Endothelial cell (in vitro differentiated cells): ENCODE results near the gene GAD1. TPM values are rescaled to one million over a fixed set of nuclear protein-coding genes. Genes with fewer than 3 reads are reported as not detected.

ENCODE experiments used
- DNase-seq: peaks from one replicate; pipeline ENCODE4 v3.0.0; 2021; ENCODE audit warnings: low spot score
- H3K27ac Mint-ChIP-seq: one replicate; pipeline ENCODE4 v1.8.0; 2021; ENCODE audit warnings: mixed read lengths, inconsistent platforms; ENCODE audit not compliant: unreplicated experiment
- H3K27me3 Mint-ChIP-seq: one replicate; pipeline ENCODE4 v1.8.0; 2021; ENCODE audit warnings: mild to moderate bottlenecking, moderate library complexity, mixed read lengths, inconsistent platforms; ENCODE audit not compliant: unreplicated experiment
- H3K36me3 Mint-ChIP-seq: one replicate; pipeline ENCODE4 v1.8.0; 2021; ENCODE audit warnings: mild to moderate bottlenecking, low read depth, mixed read lengths, inconsistent platforms; ENCODE audit not compliant: unreplicated experiment
- H3K4me1 Mint-ChIP-seq: one replicate; pipeline ENCODE4 v1.8.0; 2021; ENCODE audit warnings: mild to moderate bottlenecking, mixed read lengths, inconsistent platforms; ENCODE audit not compliant: unreplicated experiment
- H3K4me3 Mint-ChIP-seq: one replicate; pipeline ENCODE4 v1.8.0; 2021; ENCODE audit warnings: mild to moderate bottlenecking, mixed read lengths, inconsistent platforms; ENCODE audit not compliant: unreplicated experiment
- H3K9me3 Mint-ChIP-seq: one replicate; pipeline ENCODE4 v1.8.0; 2021; ENCODE audit warnings: mixed read lengths, inconsistent platforms; ENCODE audit not compliant: unreplicated experiment
- total RNA-seq: library from RNA; stranded (reverse); fragmentation: NEBNext Ultra II Directional; extraction: Animal tissue kit (Norgen Biotek cat#: 25700); gene quantifications from one replicate; pipeline ENCODE4 v1.2.1, GENCODE V29; 2021; ENCODE audit not compliant: unreplicated experiment
- TF ChIP-seq, protein P1 (sequence below): fragments of 200-600 bp; sonication (generic); IDR thresholded peaks from one replicate; pipeline ENCODE4 v1.5.0; 2021; ENCODE audit warnings: antibody characterized with exemption; ENCODE audit not compliant: unreplicated experiment

GAD1 gene
- total RNA-seq, 1 donor from 2014 or later: 129 TPM

DNA sequence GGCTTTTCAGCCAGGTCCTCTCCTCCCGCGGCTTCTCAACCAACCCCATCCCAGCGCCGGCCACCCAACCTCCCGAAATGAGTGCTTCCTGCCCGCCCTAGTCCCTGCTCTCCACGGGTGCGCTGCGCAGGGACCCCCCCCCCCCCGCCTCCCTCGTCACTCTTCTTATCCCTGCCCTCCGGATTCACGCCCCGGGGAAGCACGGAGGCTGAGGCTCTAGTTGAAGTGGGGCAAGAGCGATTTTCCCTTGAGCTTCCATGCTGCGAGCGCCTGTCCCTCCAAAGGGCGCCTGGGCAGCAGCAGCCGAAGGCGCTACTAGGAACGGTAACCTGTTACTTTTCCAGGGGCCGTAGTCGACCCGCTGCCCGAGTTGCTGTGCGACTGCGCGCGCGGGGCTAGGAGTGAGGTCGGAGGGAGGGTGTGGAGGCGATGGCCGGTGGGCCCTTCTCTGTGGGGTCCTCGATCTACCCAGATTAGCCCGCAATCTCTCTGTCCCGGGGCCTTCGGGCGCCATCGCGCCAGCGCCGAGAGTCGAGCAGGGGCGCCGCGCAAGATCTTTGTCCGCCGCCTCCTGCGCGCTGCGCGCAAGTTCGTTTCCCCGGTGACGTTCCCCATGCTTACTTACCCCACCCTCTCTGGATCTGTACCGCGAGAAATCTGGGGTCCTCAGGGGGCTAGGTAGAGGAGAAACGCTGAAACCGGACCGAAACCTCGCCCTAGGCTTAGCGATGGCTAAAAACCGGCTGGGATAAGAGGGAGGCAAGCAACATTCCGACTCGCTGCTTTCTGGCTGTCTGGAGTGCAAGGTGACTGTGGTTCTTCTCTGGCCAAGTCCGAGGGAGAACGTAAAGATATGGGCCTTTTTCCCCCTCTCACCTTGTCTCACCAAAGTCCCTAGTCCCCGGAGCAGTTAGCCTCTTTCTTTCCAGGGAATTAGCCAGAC, 677 bp downstream of the GAD1 start:
- Mint-ChIP-seq H3K4me1 (peaks cover 68% of the 10 kb centered on the region), H3K27ac (peak overlapping the region; percentile 46), H3K36me3 (peaks cover 26% of the 10 kb centered on the region), H3K27me3 (peaks cover 34% of the 10 kb centered on the region), H3K9me3 (no peaks in the 10 kb centered on the region), H3K4me3 (peak overlapping the region; percentile 97)
- DNase-seq: peak; percentile 38
- TF ChIP-seq, protein P1, sequence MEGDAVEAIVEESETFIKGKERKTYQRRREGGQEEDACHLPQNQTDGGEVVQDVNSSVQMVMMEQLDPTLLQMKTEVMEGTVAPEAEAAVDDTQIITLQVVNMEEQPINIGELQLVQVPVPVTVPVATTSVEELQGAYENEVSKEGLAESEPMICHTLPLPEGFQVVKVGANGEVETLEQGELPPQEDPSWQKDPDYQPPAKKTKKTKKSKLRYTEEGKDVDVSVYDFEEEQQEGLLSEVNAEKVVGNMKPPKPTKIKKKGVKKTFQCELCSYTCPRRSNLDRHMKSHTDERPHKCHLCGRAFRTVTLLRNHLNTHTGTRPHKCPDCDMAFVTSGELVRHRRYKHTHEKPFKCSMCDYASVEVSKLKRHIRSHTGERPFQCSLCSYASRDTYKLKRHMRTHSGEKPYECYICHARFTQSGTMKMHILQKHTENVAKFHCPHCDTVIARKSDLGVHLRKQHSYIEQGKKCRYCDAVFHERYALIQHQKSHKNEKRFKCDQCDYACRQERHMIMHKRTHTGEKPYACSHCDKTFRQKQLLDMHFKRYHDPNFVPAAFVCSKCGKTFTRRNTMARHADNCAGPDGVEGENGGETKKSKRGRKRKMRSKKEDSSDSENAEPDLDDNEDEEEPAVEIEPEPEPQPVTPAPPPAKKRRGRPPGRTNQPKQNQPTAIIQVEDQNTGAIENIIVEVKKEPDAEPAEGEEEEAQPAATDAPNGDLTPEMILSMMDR: no peak

GRCh38 chr2:170818036-170818751, 1.5 kb downstream of the GAD1 start:
- Mint-ChIP-seq H3K27me3 (peaks cover 40% of the 10 kb centered on the region), H3K4me1 (peaks cover 67% of the 10 kb centered on the region), H3K4me3 (peak overlapping the region; percentile 97), H3K36me3 (peaks cover 32% of the 10 kb centered on the region), H3K9me3 (no peaks in the 10 kb centered on the region), H3K27ac (peak overlapping the region; percentile 46)
- TF ChIP-seq, protein P1: no peak
- no peak for DNase-seq

DNA sequence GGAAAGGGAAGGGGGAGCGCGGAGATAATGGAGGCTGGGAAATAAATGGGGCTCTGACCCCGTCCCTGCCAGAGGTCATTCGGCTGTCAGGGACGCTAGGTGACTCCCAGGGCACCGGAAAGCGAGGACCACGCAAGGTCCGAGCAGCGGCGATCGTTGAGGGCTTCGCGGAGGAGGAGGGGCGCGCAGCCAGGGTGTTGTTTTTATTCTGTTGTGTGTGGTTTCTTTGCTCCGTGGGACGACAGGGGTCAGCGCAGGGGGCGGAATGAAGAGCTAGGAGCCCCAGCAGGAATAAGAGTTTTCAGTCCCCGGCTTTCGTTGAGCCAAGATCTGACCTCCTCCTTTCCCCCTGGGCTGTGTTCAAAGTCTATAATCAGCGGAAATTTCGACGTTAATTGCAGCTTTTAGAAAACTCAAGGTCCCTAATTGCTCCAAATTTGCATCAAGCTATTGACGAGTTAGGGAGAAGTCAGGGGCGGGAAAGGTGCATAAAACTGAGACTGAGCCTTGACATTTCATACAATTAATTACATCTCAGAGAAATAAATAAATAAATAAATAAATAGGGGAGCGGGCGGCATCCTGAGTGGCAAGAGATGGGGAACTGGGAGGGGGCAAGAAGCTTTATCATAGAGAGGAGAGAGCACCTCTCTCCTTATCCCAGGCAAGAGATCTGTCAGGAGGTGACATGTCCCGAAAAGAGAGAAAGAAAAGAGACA, 2.2 kb downstream of the GAD1 start:
- Mint-ChIP-seq H3K4me1 (peaks cover 60% of the 10 kb centered on the region), H3K9me3 (no peaks in the 10 kb centered on the region), H3K4me3 (peak overlapping the region; percentile 97), H3K27ac (no peak overlapping the region), H3K36me3 (peaks cover 32% of the 10 kb centered on the region), H3K27me3 (peaks cover 37% of the 10 kb centered on the region)
- TF ChIP-seq, protein P1: no peak
- no peak for DNase-seq

- peaks cover 52% of the 10 kb centered on the region for H3K4me1 Mint-ChIP-seq
- H3K36me3 Mint-ChIP-seq: peaks cover 41% of the 10 kb centered on the region
- H3K4me3 Mint-ChIP-seq: peak overlapping the region; percentile 97
- H3K27me3 Mint-ChIP-seq: peaks cover 42% of the 10 kb centered on the region
- TF ChIP-seq, protein P1: no peak
- H3K9me3 Mint-ChIP-seq: no peaks in the 10 kb centered on the region
- DNase-seq: no peak
- no peak overlapping the region for H3K27ac Mint-ChIP-seq
These were observed 3.3 kb downstream of the GAD1 start for GRCh38 chr2:170819680-170820664.
